Measurements from ENCODE around the gene SLC2A1.

SLC2A1 gene

GRCh38 chr1:42942444-42942843 is 16.2 kb downstream of the SLC2A1 start:
- peak overlapping the region; percentile 24 to 30 for H3K4me3 ChIP-seq (ENCODE audit: low read depth in 1 of 2, low read length in 2 of 2)
- no peak overlapping the region for H3K27ac ChIP-seq (ENCODE audit: low read depth, low read length)
- H3K27me3 ChIP-seq (ENCODE audit: control insufficient read depth in 1 of 2, insufficient read depth in 2 of 2, low read length in 2 of 2), result no peaks in the 10 kb centered on the region
- peak overlapping the region; percentile 28 to 49 for H3K9ac ChIP-seq (ENCODE audit: low read depth in 1 of 2, low read length in 2 of 2)
- peaks cover 73 to 78% of the 10 kb centered on the region in 2 donors for H3K4me1 ChIP-seq (ENCODE audit: control insufficient read depth in 1 of 2, insufficient read depth in 2 of 2, low read length in 2 of 2)
- no peaks in the 10 kb centered on the region for H3K9me3 ChIP-seq (ENCODE audit: control insufficient read depth in 1 of 2, low read length in 2 of 2)
- no peaks in the 10 kb centered on the region for H3K36me3 ChIP-seq (ENCODE audit: control insufficient read depth in 1 of 2, insufficient read depth in 2 of 2, low read length in 2 of 2)

- Histone ChIP-seq H3K27me3 (ENCODE audit: control insufficient read depth in 1 of 2, insufficient read depth in 2 of 2, low read length in 2 of 2) (no peaks in the 10 kb centered on the region), H3K4me1 (ENCODE audit: control insufficient read depth in 1 of 2, insufficient read depth in 2 of 2, low read length in 2 of 2) (peaks cover 79 to 84% of the 10 kb centered on the region in 2 donors), H3K9ac (ENCODE audit: low read depth in 1 of 2, low read length in 2 of 2) (no peak overlapping the region), H3K9me3 (ENCODE audit: control insufficient read depth in 1 of 2, low read length in 2 of 2) (no peaks in the 10 kb centered on the region), H3K27ac (ENCODE audit: low read depth, low read length) (no peak overlapping the region), H3K4me3 (ENCODE audit: low read depth in 1 of 2, low read length in 2 of 2) (no peak overlapping the region), H3K36me3 (ENCODE audit: control insufficient read depth in 1 of 2, insufficient read depth in 2 of 2, low read length in 2 of 2) (peaks cover 0 to 4% of the 10 kb centered on the region in 2 donors)
Observed at GRCh38 chr1:42941640-42942330, 16.9 kb downstream of the SLC2A1 start.

GRCh38 chr1:42940851-42941639 is 17.6 kb downstream of the SLC2A1 start:
- Histone ChIP-seq H3K9ac (ENCODE audit: low read depth in 1 of 2, low read length in 2 of 2) (no peak overlapping the region), H3K9me3 (ENCODE audit: control insufficient read depth in 1 of 2, low read length in 2 of 2) (no peaks in the 10 kb centered on the region), H3K4me3 (ENCODE audit: low read depth in 1 of 2, low read length in 2 of 2) (no peak overlapping the region), H3K4me1 (ENCODE audit: control insufficient read depth in 1 of 2, insufficient read depth in 2 of 2, low read length in 2 of 2) (peaks cover 86 to 89% of the 10 kb centered on the region in 2 donors), H3K27ac (ENCODE audit: low read depth, low read length) (no peak overlapping the region), H3K27me3 (ENCODE audit: control insufficient read depth in 1 of 2, insufficient read depth in 2 of 2, low read length in 2 of 2) (no peaks in the 10 kb centered on the region), H3K36me3 (ENCODE audit: control insufficient read depth in 1 of 2, insufficient read depth in 2 of 2, low read length in 2 of 2) (peaks cover 0 to 4% of the 10 kb centered on the region in 2 donors)

- Histone ChIP-seq H3K4me3 (ENCODE audit: low read depth in 1 of 2, low read length in 2 of 2) (no peak overlapping the region), H3K27me3 (ENCODE audit: control insufficient read depth in 1 of 2, insufficient read depth in 2 of 2, low read length in 2 of 2) (no peaks in the 10 kb centered on the region), H3K4me1 (ENCODE audit: control insufficient read depth in 1 of 2, insufficient read depth in 2 of 2, low read length in 2 of 2) (peaks cover 82 to 88% of the 10 kb centered on the region in 2 donors), H3K36me3 (ENCODE audit: control insufficient read depth in 1 of 2, insufficient read depth in 2 of 2, low read length in 2 of 2) (peaks cover 0 to 4% of the 10 kb centered on the region in 2 donors), H3K9ac (ENCODE audit: low read depth in 1 of 2, low read length in 2 of 2) (no peak overlapping the region), H3K27ac (ENCODE audit: low read depth, low read length) (peak overlapping the region; percentile 48), H3K9me3 (ENCODE audit: control insufficient read depth in 1 of 2, low read length in 2 of 2) (no peaks in the 10 kb centered on the region)
Observed at GRCh38 chr1:42938645-42939615, 19.7 kb downstream of the SLC2A1 start.

- Histone ChIP-seq H3K27ac (ENCODE audit: low read depth, low read length) (no peak overlapping the region), H3K9ac (ENCODE audit: low read depth in 1 of 2, low read length in 2 of 2) (no peak overlapping the region), H3K4me3 (ENCODE audit: low read depth in 1 of 2, low read length in 2 of 2) (no peak overlapping the region), H3K4me1 (ENCODE audit: control insufficient read depth in 1 of 2, insufficient read depth in 2 of 2, low read length in 2 of 2) (peaks cover 80 to 85% of the 10 kb centered on the region in 2 donors), H3K9me3 (ENCODE audit: control insufficient read depth in 1 of 2, low read length in 2 of 2) (no peaks in the 10 kb centered on the region), H3K36me3 (ENCODE audit: control insufficient read depth in 1 of 2, insufficient read depth in 2 of 2, low read length in 2 of 2) (peaks cover 0 to 4% of the 10 kb centered on the region in 2 donors), H3K27me3 (ENCODE audit: control insufficient read depth in 1 of 2, insufficient read depth in 2 of 2, low read length in 2 of 2) (no peaks in the 10 kb centered on the region)
Observed at GRCh38 chr1:42937836-42938644, 20.6 kb downstream of the SLC2A1 start.

GRCh38 chr1:42937141-42937696 is 21.4 kb downstream of the SLC2A1 start:
- Histone ChIP-seq H3K27me3 (ENCODE audit: control insufficient read depth in 1 of 2, insufficient read depth in 2 of 2, low read length in 2 of 2) (no peaks in the 10 kb centered on the region), H3K4me3 (ENCODE audit: low read depth in 1 of 2, low read length in 2 of 2) (no peak overlapping the region), H3K9me3 (ENCODE audit: control insufficient read depth in 1 of 2, low read length in 2 of 2) (no peaks in the 10 kb centered on the region), H3K36me3 (ENCODE audit: control insufficient read depth in 1 of 2, insufficient read depth in 2 of 2, low read length in 2 of 2) (peaks cover 0 to 4% of the 10 kb centered on the region in 2 donors), H3K4me1 (ENCODE audit: control insufficient read depth in 1 of 2, insufficient read depth in 2 of 2, low read length in 2 of 2) (peaks cover 80 to 85% of the 10 kb centered on the region in 2 donors), H3K27ac (ENCODE audit: low read depth, low read length) (no peak overlapping the region), H3K9ac (ENCODE audit: low read depth in 1 of 2, low read length in 2 of 2) (no peak overlapping the region)

GRCh38 chr1:42936309-42937078 is 22.2 kb downstream of the SLC2A1 start:
- Histone ChIP-seq H3K4me3 (ENCODE audit: low read depth in 1 of 2, low read length in 2 of 2) (no peak overlapping the region), H3K4me1 (ENCODE audit: control insufficient read depth in 1 of 2, insufficient read depth in 2 of 2, low read length in 2 of 2) (peaks cover 80 to 85% of the 10 kb centered on the region in 2 donors), H3K36me3 (ENCODE audit: control insufficient read depth in 1 of 2, insufficient read depth in 2 of 2, low read length in 2 of 2) (peaks cover 0 to 4% of the 10 kb centered on the region in 2 donors), H3K9ac (ENCODE audit: low read depth in 1 of 2, low read length in 2 of 2) (no peak overlapping the region), H3K27ac (ENCODE audit: low read depth, low read length) (no peak overlapping the region), H3K27me3 (ENCODE audit: control insufficient read depth in 1 of 2, insufficient read depth in 2 of 2, low read length in 2 of 2) (no peaks in the 10 kb centered on the region), H3K9me3 (ENCODE audit: control insufficient read depth in 1 of 2, low read length in 2 of 2) (no peaks in the 10 kb centered on the region)

GRCh38 chr1:42935971-42936308 is 22.7 kb downstream of the SLC2A1 start:
- H3K36me3 ChIP-seq (ENCODE audit: control insufficient read depth in 1 of 2, insufficient read depth in 2 of 2, low read length in 2 of 2), result peaks cover 0 to 4% of the 10 kb centered on the region in 2 donors
- H3K9ac ChIP-seq (ENCODE audit: low read depth in 1 of 2, low read length in 2 of 2), result no peak overlapping the region
- H3K9me3 ChIP-seq (ENCODE audit: control insufficient read depth in 1 of 2, low read length in 2 of 2), result no peaks in the 10 kb centered on the region
- no peak overlapping the region for H3K27ac ChIP-seq (ENCODE audit: low read depth, low read length)
- no peak overlapping the region for H3K4me3 ChIP-seq (ENCODE audit: low read depth in 1 of 2, low read length in 2 of 2)
- no peaks in the 10 kb centered on the region for H3K27me3 ChIP-seq (ENCODE audit: control insufficient read depth in 1 of 2, insufficient read depth in 2 of 2, low read length in 2 of 2)
- H3K4me1 ChIP-seq (ENCODE audit: control insufficient read depth in 1 of 2, insufficient read depth in 2 of 2, low read length in 2 of 2), result peaks cover 80 to 85% of the 10 kb centered on the region in 2 donors
